Cardiac atrium fibroblast (primary cell): ENCODE data around the gene BEND4. TPM values are rescaled to one million over a fixed set of nuclear protein-coding genes. Genes with fewer than 3 reads are reported as not detected.

ENCODE experiments used
- total RNA-seq: library from RNA; depleted of rRNA; stranded (reverse); fragments of >200 nt; gene quantifications from 2 replicates; pipeline ENCODE4 v1.2.3, GENCODE V29; 2015

Gene BEND4
- not detected in 2 replicates for total RNA-seq

GRCh38 chr4:42152507-42153504 is at the start of gene BEND4:
Gene BEND4 (minus strand): TSS chr4:42152655. CDS start chr4:42152143, 512 bp downstream.

Other genes starting within 250 kb of the BEND4 start
- 31.4 and 49.4 TPM in 2 replicates for gene TMEM33, start 217.2 kb downstream of the BEND4 start, total RNA-seq
- under 0.01 TPM in 1 of 2 replicates, not detected in the other for gene DCAF4L1, start 170.9 kb downstream of the BEND4 start, total RNA-seq
- gene SLC30A9, start 162.1 kb downstream of the BEND4 start, total RNA-seq = 37.2 and 54.3 TPM in 2 replicates
- 28.0 and 83.0 TPM in 2 replicates for gene SHISA3, start 244.8 kb upstream of the BEND4 start, total RNA-seq